HL-60 (cell line): ENCODE results near the gene COX7A2L.

Experiments
- POLR2AphosphoS5 ChIP-seq: IDR thresholded peaks from 2 replicates; pipeline ENCODE4 v1.6.1; 2012; ENCODE audit warnings: low read depth
- SPI1 ChIP-seq: IDR thresholded peaks from 2 replicates; pipeline ENCODE4 v1.6.1; 2012; ENCODE audit warnings: low read depth, mild to moderate bottlenecking, borderline replicate concordance
- TF ChIP-seq, protein P1 (sequence below): IDR thresholded peaks from 2 replicates; pipeline ENCODE4 v1.6.1; 2012; ENCODE audit warnings: low read depth; ENCODE audit not compliant: insufficient replicate concordance
- TF ChIP-seq, protein P2 (sequence below): IDR thresholded peaks from one replicate; pipeline ENCODE4 v1.5.1; 2011; ENCODE audit warnings: low read length, control low read depth, inconsistent platforms; ENCODE audit not compliant: insufficient read depth

DNA sequence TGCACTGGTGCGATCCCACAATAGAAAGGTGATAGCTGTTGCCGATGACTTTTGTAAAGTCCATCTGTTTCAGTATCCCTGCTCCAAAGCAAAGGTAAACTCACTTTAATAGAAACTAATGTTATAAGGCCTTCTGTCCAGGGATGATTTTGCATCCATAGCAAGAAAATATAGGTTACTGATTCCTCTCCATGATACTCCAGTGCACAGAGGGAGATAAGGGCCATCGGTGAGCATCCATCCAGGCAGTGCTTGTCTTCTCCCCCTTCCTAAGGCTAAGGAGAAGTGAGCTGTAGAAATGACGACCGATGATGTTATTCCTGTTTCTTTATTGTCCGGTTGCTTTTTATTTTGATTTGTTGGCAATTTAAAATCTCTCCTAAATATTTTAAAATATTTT lies 32.1 kb downstream of the COX7A2L start:
- TF ChIP-seq, protein P1, sequence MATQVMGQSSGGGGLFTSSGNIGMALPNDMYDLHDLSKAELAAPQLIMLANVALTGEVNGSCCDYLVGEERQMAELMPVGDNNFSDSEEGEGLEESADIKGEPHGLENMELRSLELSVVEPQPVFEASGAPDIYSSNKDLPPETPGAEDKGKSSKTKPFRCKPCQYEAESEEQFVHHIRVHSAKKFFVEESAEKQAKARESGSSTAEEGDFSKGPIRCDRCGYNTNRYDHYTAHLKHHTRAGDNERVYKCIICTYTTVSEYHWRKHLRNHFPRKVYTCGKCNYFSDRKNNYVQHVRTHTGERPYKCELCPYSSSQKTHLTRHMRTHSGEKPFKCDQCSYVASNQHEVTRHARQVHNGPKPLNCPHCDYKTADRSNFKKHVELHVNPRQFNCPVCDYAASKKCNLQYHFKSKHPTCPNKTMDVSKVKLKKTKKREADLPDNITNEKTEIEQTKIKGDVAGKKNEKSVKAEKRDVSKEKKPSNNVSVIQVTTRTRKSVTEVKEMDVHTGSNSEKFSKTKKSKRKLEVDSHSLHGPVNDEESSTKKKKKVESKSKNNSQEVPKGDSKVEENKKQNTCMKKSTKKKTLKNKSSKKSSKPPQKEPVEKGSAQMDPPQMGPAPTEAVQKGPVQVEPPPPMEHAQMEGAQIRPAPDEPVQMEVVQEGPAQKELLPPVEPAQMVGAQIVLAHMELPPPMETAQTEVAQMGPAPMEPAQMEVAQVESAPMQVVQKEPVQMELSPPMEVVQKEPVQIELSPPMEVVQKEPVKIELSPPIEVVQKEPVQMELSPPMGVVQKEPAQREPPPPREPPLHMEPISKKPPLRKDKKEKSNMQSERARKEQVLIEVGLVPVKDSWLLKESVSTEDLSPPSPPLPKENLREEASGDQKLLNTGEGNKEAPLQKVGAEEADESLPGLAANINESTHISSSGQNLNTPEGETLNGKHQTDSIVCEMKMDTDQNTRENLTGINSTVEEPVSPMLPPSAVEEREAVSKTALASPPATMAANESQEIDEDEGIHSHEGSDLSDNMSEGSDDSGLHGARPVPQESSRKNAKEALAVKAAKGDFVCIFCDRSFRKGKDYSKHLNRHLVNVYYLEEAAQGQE: no peak
- TF ChIP-seq, protein P2, sequence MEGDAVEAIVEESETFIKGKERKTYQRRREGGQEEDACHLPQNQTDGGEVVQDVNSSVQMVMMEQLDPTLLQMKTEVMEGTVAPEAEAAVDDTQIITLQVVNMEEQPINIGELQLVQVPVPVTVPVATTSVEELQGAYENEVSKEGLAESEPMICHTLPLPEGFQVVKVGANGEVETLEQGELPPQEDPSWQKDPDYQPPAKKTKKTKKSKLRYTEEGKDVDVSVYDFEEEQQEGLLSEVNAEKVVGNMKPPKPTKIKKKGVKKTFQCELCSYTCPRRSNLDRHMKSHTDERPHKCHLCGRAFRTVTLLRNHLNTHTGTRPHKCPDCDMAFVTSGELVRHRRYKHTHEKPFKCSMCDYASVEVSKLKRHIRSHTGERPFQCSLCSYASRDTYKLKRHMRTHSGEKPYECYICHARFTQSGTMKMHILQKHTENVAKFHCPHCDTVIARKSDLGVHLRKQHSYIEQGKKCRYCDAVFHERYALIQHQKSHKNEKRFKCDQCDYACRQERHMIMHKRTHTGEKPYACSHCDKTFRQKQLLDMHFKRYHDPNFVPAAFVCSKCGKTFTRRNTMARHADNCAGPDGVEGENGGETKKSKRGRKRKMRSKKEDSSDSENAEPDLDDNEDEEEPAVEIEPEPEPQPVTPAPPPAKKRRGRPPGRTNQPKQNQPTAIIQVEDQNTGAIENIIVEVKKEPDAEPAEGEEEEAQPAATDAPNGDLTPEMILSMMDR: no peak
- TF ChIP-seq POLR2AphosphoS5: no peak
- no peak for TF ChIP-seq SPI1
